ENCODE data around the gene RASAL3. TPM values are rescaled to one million over a fixed set of nuclear protein-coding genes. Genes with fewer than 3 reads are reported as not detected.

The RASAL3 gene
- total RNA-seq, 1 donor from 2014 or later, result 2.9 TPM

GRCh38 chr19:15421136-15421695 is 43.1 kb downstream of the RASAL3 start:
- DNase-seq (ENCODE audit: low read depth), result no peak

GRCh38 chr19:15419413-15420025 is 44.8 kb downstream of the RASAL3 start:
- DNase-seq (ENCODE audit: low read depth), result no peak

GRCh38 chr19:15418579-15419412 is 45.5 kb downstream of the RASAL3 start, which contains the start of gene AKAP8L:
Gene AKAP8L, minus strand, starts transcription at chr19:15418988. Its CDS starts 65 bp downstream, at chr19:15418923.
- DNase-seq (ENCODE audit: low read depth), result peak; percentile 99

- peak; percentile 49 for DNase-seq (ENCODE audit: low read depth)
These were observed 46.1 kb downstream of the RASAL3 start for GRCh38 chr19:15418231-15418578.

- DNase-seq (ENCODE audit: low read depth), result peak; percentile 27
These were observed 46.6 kb downstream of the RASAL3 start for GRCh38 chr19:15417699-15418098.

- DNase-seq (ENCODE audit: low read depth), result no peak
These were observed 51.5 kb downstream of the RASAL3 start for GRCh38 chr19:15412832-15413231.

- DNase-seq (ENCODE audit: low read depth), result peak; percentile 27
These were observed 53.0 kb downstream of the RASAL3 start for GRCh38 chr19:15411351-15411750.

- DNase-seq (ENCODE audit: low read depth), result peak; percentile 83
These were observed 59.5 kb downstream of the RASAL3 start for GRCh38 chr19:15404780-15405211.

GRCh38 chr19:15404097-15404779 is 60.1 kb downstream of the RASAL3 start:
- DNase-seq (ENCODE audit: low read depth), result no peak

GRCh38 chr19:15403151-15403531 is 61.2 kb downstream of the RASAL3 start:
- DNase-seq (ENCODE audit: low read depth), result no peak

GRCh38 chr19:15402411-15403150 is 61.8 kb downstream of the RASAL3 start:
- no peak for DNase-seq (ENCODE audit: low read depth)

Other genes starting within 250 kb of the RASAL3 start
- gene EPHX3, start 232.1 kb downstream of the RASAL3 start, total RNA-seq, result 0.60 TPM in 1 of 2 replicates, not detected in the other
- gene BRD4, start 132.0 kb downstream of the RASAL3 start, total RNA-seq, result 8.7 and 30.7 TPM in 2 replicates
- 17.0 and 23.5 TPM in 2 replicates for gene AKAP8, start 84.8 kb downstream of the RASAL3 start, total RNA-seq
- 42.4 and 80.6 TPM in 2 replicates for gene AKAP8L, start 45.6 kb downstream of the RASAL3 start, total RNA-seq
- gene WIZ, start 14.6 kb downstream of the RASAL3 start, total RNA-seq, result 3.3 and 31.8 TPM in 2 replicates
- not detected in 2 replicates for gene PGLYRP2, start 15.0 kb upstream of the RASAL3 start, total RNA-seq
- gene CYP4F22, start 44.0 kb upstream of the RASAL3 start, total RNA-seq, result not detected in 2 replicates
- not detected in 2 replicates for gene CYP4F8, start 150.7 kb upstream of the RASAL3 start, total RNA-seq
- under 0.01 TPM in 1 of 2 replicates, not detected in the other for gene CYP4F3, start 176.4 kb upstream of the RASAL3 start, total RNA-seq
- not detected in 2 replicates for gene CYP4F12, start 208.5 kb upstream of the RASAL3 start, total RNA-seq

Data from renal cortical epithelial cell (primary cell).